Hepatocyte (in vitro differentiated cells): Measurements from ENCODE around the gene GSTM5.

ENCODE experiments used
- EZH2 ChIP-seq: fragments of 200-600 bp; sonication (generic); IDR thresholded peaks from 2 replicates; pipeline ENCODE4 v1.6.1; 2016; ENCODE audit warnings: antibody characterized with exemption, mild to moderate bottlenecking, borderline replicate concordance
- TF ChIP-seq, protein P1 (sequence below): fragments of 200-600 bp; sonication (generic); IDR thresholded peaks from 2 replicates; pipeline ENCODE4 v1.5.1; 2016; ENCODE audit warnings: antibody characterized with exemption, mild to moderate bottlenecking; ENCODE audit not compliant: poor library complexity

DNA sequence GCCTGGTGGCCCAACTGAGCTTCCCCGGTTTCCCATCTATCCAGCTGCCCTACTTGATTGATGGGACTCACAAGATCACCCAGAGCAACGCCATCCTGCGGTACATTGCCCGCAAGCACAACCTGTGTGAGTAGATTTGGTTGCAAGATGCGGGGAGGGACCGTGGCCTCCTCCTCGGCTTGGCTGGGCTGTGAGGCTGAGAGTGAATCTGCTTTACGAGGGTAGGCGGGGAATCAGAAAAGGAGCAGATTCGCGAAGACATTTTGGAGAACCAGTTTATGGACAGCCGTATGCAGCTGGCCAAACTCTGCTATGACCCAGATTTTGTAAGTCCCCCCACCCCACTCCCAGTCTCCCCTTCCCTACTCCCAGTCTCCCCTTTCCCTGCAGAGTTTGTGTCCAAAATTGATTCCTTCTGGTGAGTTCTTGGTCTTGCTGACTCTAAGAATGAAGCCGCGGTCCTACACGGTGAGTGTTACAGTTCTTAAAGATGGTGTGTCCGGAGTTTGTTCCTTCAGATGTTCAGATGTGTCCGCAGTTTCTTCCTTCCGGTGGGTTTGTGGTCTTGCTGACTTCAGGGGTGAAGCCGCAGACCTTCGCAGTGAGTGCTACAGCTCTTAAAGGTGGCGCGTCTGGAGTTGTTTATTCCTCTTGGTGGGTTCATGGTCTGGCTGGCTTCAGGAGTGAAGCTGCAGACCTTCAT lies 42.7 kb upstream of the GSTM5 start:
- TF ChIP-seq, protein P1, sequence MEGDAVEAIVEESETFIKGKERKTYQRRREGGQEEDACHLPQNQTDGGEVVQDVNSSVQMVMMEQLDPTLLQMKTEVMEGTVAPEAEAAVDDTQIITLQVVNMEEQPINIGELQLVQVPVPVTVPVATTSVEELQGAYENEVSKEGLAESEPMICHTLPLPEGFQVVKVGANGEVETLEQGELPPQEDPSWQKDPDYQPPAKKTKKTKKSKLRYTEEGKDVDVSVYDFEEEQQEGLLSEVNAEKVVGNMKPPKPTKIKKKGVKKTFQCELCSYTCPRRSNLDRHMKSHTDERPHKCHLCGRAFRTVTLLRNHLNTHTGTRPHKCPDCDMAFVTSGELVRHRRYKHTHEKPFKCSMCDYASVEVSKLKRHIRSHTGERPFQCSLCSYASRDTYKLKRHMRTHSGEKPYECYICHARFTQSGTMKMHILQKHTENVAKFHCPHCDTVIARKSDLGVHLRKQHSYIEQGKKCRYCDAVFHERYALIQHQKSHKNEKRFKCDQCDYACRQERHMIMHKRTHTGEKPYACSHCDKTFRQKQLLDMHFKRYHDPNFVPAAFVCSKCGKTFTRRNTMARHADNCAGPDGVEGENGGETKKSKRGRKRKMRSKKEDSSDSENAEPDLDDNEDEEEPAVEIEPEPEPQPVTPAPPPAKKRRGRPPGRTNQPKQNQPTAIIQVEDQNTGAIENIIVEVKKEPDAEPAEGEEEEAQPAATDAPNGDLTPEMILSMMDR: no peak
- no peak for TF ChIP-seq EZH2
